Stimulated activated naive CD8-positive, alpha-beta T cell treated with anti-CD3 and anti-CD28 coated beads, Interleukin-15, Interleukin-2, amounts not matched to agents 100 U/mL and 50 U/mL, for 24 hours (primary cell): ENCODE data around the gene HERC2.

Experiments used
- ATAC-seq: fragments of 150-1000 bp; cut with Tn5 transposase; one replicate; pipeline ENCODE4 v1.10.0; 2021
- DNase-seq: peaks from one replicate; pipeline ENCODE4 v3.0.0; 2021

Gene HERC2

GRCh38 chr15:28114114-28114455 is 207.9 kb downstream of the HERC2 start:
- DNase-seq (no peak), ATAC-seq (no peak)

- no peak for DNase-seq
These were observed 208.4 kb downstream of the HERC2 start for GRCh38 chr15:28113394-28114113.

GRCh38 chr15:28112962-28113361 is 209.0 kb downstream of the HERC2 start:
- ATAC-seq (no peak), DNase-seq (no peak)

More at GRCh38 chr15:28113394-28114113, 208.4 kb downstream of the HERC2 start:
- ATAC-seq = no peak

- DNase-seq (no peak), ATAC-seq (no peak)
These were observed 209.7 kb downstream of the HERC2 start for GRCh38 chr15:28112101-28112760.

- no peak for ATAC-seq
These were observed 210.4 kb downstream of the HERC2 start for GRCh38 chr15:28111543-28111942.

GRCh38 chr15:28110481-28110881 is 211.5 kb downstream of the HERC2 start:
- no peak for DNase-seq

More at GRCh38 chr15:28111543-28111942, 210.4 kb downstream of the HERC2 start:
- DNase-seq = no peak

GRCh38 chr15:28109626-28110455 is 212.1 kb downstream of the HERC2 start:
- DNase-seq = no peak
- no peak for ATAC-seq

More at GRCh38 chr15:28110481-28110881, 211.5 kb downstream of the HERC2 start:
- ATAC-seq = no peak

- DNase-seq = no peak
- ATAC-seq = no peak
These were observed 214.1 kb downstream of the HERC2 start for GRCh38 chr15:28107904-28108275.

GRCh38 chr15:28107111-28107903 is 214.7 kb downstream of the HERC2 start:
- DNase-seq (no peak), ATAC-seq (peak; percentile 53)

GRCh38 chr15:28106294-28107110 is 215.5 kb downstream of the HERC2 start:
- no peak for DNase-seq
- peak; percentile 47 for ATAC-seq

- DNase-seq = no peak
- ATAC-seq = no peak
These were observed 216.2 kb downstream of the HERC2 start for GRCh38 chr15:28105793-28106192.

GRCh38 chr15:28105224-28105791 is 216.7 kb downstream of the HERC2 start:
- no peak for ATAC-seq

GRCh38 chr15:28104326-28104725 is 217.7 kb downstream of the HERC2 start:
- DNase-seq (no peak), ATAC-seq (no peak)

More at GRCh38 chr15:28105224-28105791, 216.7 kb downstream of the HERC2 start:
- DNase-seq = no peak

GRCh38 chr15:28103831-28104230 is 218.1 kb downstream of the HERC2 start:
- ATAC-seq = no peak
- no peak for DNase-seq

- ATAC-seq (no peak), DNase-seq (no peak)
These were observed 220.0 kb downstream of the HERC2 start for GRCh38 chr15:28101983-28102441.

GRCh38 chr15:28101201-28101600 is 220.8 kb downstream of the HERC2 start:
- ATAC-seq = no peak
- DNase-seq = no peak

GRCh38 chr15:28100516-28101195 is 221.3 kb downstream of the HERC2 start:
- DNase-seq = no peak
- no peak for ATAC-seq

- ATAC-seq (no peak), DNase-seq (no peak)
These were observed 222.3 kb downstream of the HERC2 start for GRCh38 chr15:28099555-28100140.

- ATAC-seq = no peak
- DNase-seq = peak; percentile 71
These were observed 223.0 kb downstream of the HERC2 start, which contains the start of gene OCA2 for GRCh38 chr15:28098766-28099554. Gene OCA2 (minus strand): TSS chr15:28099315. CDS start chr15:28081874, 17,441 bp downstream.
